WTC11 (cell line): ENCODE data around the gene KCNG2. TPM values are rescaled to one million over a fixed set of nuclear protein-coding genes. Genes with fewer than 3 reads are reported as not detected.

Experiments
- ATAC-seq: fragments of 200-7000 bp; cut with Tn5 transposase; 2 replicates; pipeline ENCODE4 v1.10.0; 2021; ENCODE audit warnings: mild to moderate bottlenecking, moderate library complexity
- CTCF ChIA-PET: fragments of 300-600 bp; sonication (Branson Sonifier 250); formaldehyde crosslinking; loops from one replicate; lab custom pipeline; 2021; ENCODE audit warnings: antibody characterized with exemption; lab: Charles Lee
- POLR2A ChIA-PET: fragments of 350-600 bp; sonication (Branson Sonifier 250); formaldehyde crosslinking; loops from one replicate; lab custom pipeline; 2021; ENCODE audit warnings: antibody characterized with exemption; lab: Charles Lee
- DNase-seq: peaks from one replicate; pipeline ENCODE4 v3.0.0; 2021; ENCODE audit warnings: low spot score
- H3K27ac Mint-ChIP-seq: 2 replicates; pipeline ENCODE4 v1.8.0; 2021; ENCODE audit warnings: mixed read lengths
- H3K27me3 Mint-ChIP-seq: 2 replicates; pipeline ENCODE4 v1.8.0; 2021; ENCODE audit warnings: low read depth, mild to moderate bottlenecking, moderate library complexity, mixed read lengths
- H3K36me3 Mint-ChIP-seq: 2 replicates; pipeline ENCODE4 v1.8.0; 2021; ENCODE audit warnings: mixed read lengths
- H3K4me1 Mint-ChIP-seq: 2 replicates; pipeline ENCODE4 v1.8.0; 2022; ENCODE audit warnings: mixed read lengths
- H3K4me3 Mint-ChIP-seq: 2 replicates; pipeline ENCODE4 v1.8.0; 2021; ENCODE audit warnings: mild to moderate bottlenecking, moderate library complexity, mixed read lengths
- H3K9me3 Mint-ChIP-seq: 2 replicates; pipeline ENCODE4 v1.8.0; 2021; ENCODE audit warnings: mixed read lengths
- ATF1 ChIP-seq: sonication (generic); formaldehyde crosslinking; IDR thresholded peaks from 2 replicates; pipeline ENCODE4 v1.8.1; 2023; ENCODE audit warnings: mild to moderate bottlenecking, moderate library complexity, missing genetic modification reagents
- FOXK1 ChIP-seq: sonication (generic); formaldehyde crosslinking; IDR thresholded peaks from 2 replicates; pipeline ENCODE4 v1.8.0; 2022; ENCODE audit warnings: mild to moderate bottlenecking, moderate library complexity, missing genetic modification reagents
- GRHL2 ChIP-seq: fragments of 250-450 bp; sonication (Bioruptor Pico); IDR thresholded peaks from 2 replicates; pipeline ENCODE4 v1.8.0; 2022; ENCODE audit warnings: mild to moderate bottlenecking, moderate library complexity; ENCODE audit not compliant: insufficient replicate concordance, severe bottlenecking
- JUN ChIP-seq: sonication (generic); formaldehyde crosslinking; IDR thresholded peaks from 2 replicates; pipeline ENCODE4 v1.8.0; 2023; ENCODE audit warnings: mild to moderate bottlenecking, missing genetic modification reagents
- KAT7 ChIP-seq: sonication (generic); formaldehyde crosslinking; IDR thresholded peaks from 2 replicates; pipeline ENCODE4 v1.8.1; 2023; ENCODE audit warnings: missing genetic modification reagents, mild to moderate bottlenecking, borderline replicate concordance
- MAX ChIP-seq: sonication (generic); formaldehyde crosslinking; IDR thresholded peaks from 2 replicates; pipeline ENCODE4 v1.8.0; 2022; ENCODE audit warnings: mild to moderate bottlenecking, missing genetic modification reagents
- NFE2L1 ChIP-seq: sonication (generic); formaldehyde crosslinking; IDR thresholded peaks from 2 replicates; pipeline ENCODE4 v1.8.1; 2023; ENCODE audit warnings: missing genetic modification reagents
- NR3C1 ChIP-seq: sonication (generic); formaldehyde crosslinking; conservative IDR thresholded peaks from 2 replicates; pipeline ENCODE4 v1.8.1; 2023; ENCODE audit warnings: low read depth, mild to moderate bottlenecking, missing genetic modification reagents
- OVOL2 ChIP-seq: fragments of 250-450 bp; sonication (Bioruptor Pico); IDR thresholded peaks from 2 replicates; pipeline ENCODE4 v1.9.0; 2021; ENCODE audit warnings: mild to moderate bottlenecking, borderline replicate concordance
- SMAD3 ChIP-seq: sonication (generic); formaldehyde crosslinking; IDR thresholded peaks from 2 replicates; pipeline ENCODE4 v1.8.0; 2022; ENCODE audit warnings: missing genetic modification reagents, mild to moderate bottlenecking, borderline replicate concordance
- SP1 ChIP-seq: sonication (generic); formaldehyde crosslinking; conservative IDR thresholded peaks from 2 replicates; pipeline ENCODE4 v1.8.1; 2022; ENCODE audit warnings: missing genetic modification reagents
- STAT6 ChIP-seq: sonication (generic); formaldehyde crosslinking; conservative IDR thresholded peaks from 2 replicates; pipeline ENCODE4 v1.8.1; 2023; ENCODE audit warnings: mild to moderate bottlenecking, low read depth, missing genetic modification reagents, moderate library complexity
- TCF7 ChIP-seq: sonication (generic); formaldehyde crosslinking; IDR thresholded peaks from 2 replicates; pipeline ENCODE4 v1.8.0; 2022; ENCODE audit warnings: mild to moderate bottlenecking, low read depth, missing genetic modification reagents, moderate library complexity
- TP53 ChIP-seq: sonication (generic); formaldehyde crosslinking; IDR thresholded peaks from 2 replicates; pipeline ENCODE4 v1.8.1; 2023; ENCODE audit warnings: mild to moderate bottlenecking, missing genetic modification reagents
- ZNF263 ChIP-seq: sonication (generic); formaldehyde crosslinking; IDR thresholded peaks from 2 replicates; pipeline ENCODE4 v1.8.1; 2022; ENCODE audit warnings: low read depth, mild to moderate bottlenecking, moderate library complexity, missing genetic modification reagents
- ZNF317 ChIP-seq: sonication (generic); formaldehyde crosslinking; IDR thresholded peaks from 2 replicates; pipeline ENCODE4 v1.8.1; 2023; ENCODE audit warnings: low read depth, mild to moderate bottlenecking, moderate library complexity, missing genetic modification reagents, borderline replicate concordance
- ZNF396 ChIP-seq: fragments of 250-450 bp; sonication (Bioruptor Pico); IDR thresholded peaks from 2 replicates; pipeline ENCODE4 v1.8.0; 2021; ENCODE audit warnings: mild to moderate bottlenecking, moderate library complexity, borderline replicate concordance
- ZNF416 ChIP-seq: fragments of 250-450 bp; sonication (Bioruptor Pico); IDR thresholded peaks from 2 replicates; pipeline ENCODE4 v1.9.0; 2021; ENCODE audit warnings: mild to moderate bottlenecking, inconsistent platforms
- ZNF423 ChIP-seq: fragments of 250-450 bp; sonication (Bioruptor Pico); IDR thresholded peaks from 2 replicates; pipeline ENCODE4 v2.1.2; 2022; ENCODE audit warnings: mild to moderate bottlenecking, moderate library complexity
- ZNF671 ChIP-seq: fragments of 250-450 bp; sonication (Bioruptor Pico); IDR thresholded peaks from 2 replicates; pipeline ENCODE4 v1.8.0; 2021; ENCODE audit warnings: mild to moderate bottlenecking
- total RNA-seq: library from RNA; stranded (reverse); gene quantifications from 3 replicates; pipeline ENCODE4 v1.2.3, GENCODE V29; 2021
- TF ChIP-seq, protein P1 (sequence below): fragments of 250-450 bp; sonication (Bioruptor Pico); IDR thresholded peaks from 2 replicates; pipeline ENCODE4 v2.1.2; 2022; ENCODE audit warnings: mild to moderate bottlenecking, moderate library complexity
- TF ChIP-seq, protein P2 (sequence below): fragments of 250-450 bp; sonication (Bioruptor Pico); IDR thresholded peaks from 2 replicates; pipeline ENCODE4 v1.9.0; 2021; ENCODE audit warnings: moderate library complexity, mild to moderate bottlenecking, inconsistent platforms, borderline replicate concordance
- TF ChIP-seq, protein P3 (sequence below): sonication (generic); formaldehyde crosslinking; IDR thresholded peaks from 2 replicates; pipeline ENCODE4 v1.8.1; 2022; ENCODE audit warnings: mild to moderate bottlenecking, moderate library complexity, missing genetic modification reagents
- TF ChIP-seq, protein P4 (sequence below): sonication (generic); formaldehyde crosslinking; IDR thresholded peaks from 2 replicates; pipeline ENCODE4 v1.8.1; 2022; ENCODE audit warnings: low read depth, missing genetic modification reagents, borderline replicate concordance

KCNG2 gene
- total RNA-seq, 1 experiment from 2014 or later: 0.50 TPM

GRCh38 chr18:79888016-79888415 lies 90.3 kb downstream of the KCNG2 start (continued):
- no peak for TF ChIP-seq ZNF423 (CRISPR knock-in tag)
- TF ChIP-seq STAT6: no peak
- no peak for TF ChIP-seq ZNF263 (CRISPR knock-in tag)
- TF ChIP-seq, all 79 proteins: peak for 0

- Mint-ChIP-seq H3K27ac (no peak overlapping the region), H3K27me3 (peaks cover 42% of the 10 kb centered on the region), H3K9me3 (peaks cover 62% of the 10 kb centered on the region), H3K4me3 (no peak overlapping the region), H3K36me3 (peaks cover 49% of the 10 kb centered on the region), H3K4me1 (no peaks in the 10 kb centered on the region)
- TF ChIP-seq FOXK1 (no peak), MAX (CRISPR knock-in tag) (no peak), ZNF317 (CRISPR knock-in tag) (no peak), ZNF416 (CRISPR knock-in tag) (no peak), ZNF671 (CRISPR knock-in tag) (no peak), SP1 (no peak), NFE2L1 (no peak), JUN (no peak), TP53 (CRISPR knock-in tag) (no peak)
- TF ChIP-seq, protein P1, sequence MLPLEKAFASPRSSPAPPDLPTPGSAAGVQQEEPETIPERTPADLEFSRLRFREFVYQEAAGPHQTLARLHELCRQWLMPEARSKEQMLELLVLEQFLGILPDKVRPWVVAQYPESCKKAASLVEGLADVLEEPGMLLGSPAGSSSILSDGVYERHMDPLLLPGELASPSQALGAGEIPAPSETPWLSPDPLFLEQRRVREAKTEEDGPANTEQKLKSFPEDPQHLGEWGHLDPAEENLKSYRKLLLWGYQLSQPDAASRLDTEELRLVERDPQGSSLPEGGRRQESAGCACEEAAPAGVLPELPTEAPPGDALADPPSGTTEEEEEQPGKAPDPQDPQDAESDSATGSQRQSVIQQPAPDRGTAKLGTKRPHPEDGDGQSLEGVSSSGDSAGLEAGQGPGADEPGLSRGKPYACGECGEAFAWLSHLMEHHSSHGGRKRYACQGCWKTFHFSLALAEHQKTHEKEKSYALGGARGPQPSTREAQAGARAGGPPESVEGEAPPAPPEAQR (CRISPR knock-in tag): no peak
- TF ChIP-seq, protein P2, sequence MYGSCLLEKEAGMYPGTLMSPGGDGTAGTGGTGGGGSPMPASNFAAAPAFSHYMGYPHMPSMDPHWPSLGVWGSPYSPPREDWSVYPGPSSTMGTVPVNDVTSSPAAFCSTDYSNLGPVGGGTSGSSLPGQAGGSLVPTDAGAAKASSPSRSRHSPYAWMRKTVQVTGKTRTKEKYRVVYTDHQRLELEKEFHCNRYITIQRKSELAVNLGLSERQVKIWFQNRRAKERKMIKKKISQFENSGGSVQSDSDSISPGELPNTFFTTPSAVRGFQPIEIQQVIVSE (CRISPR knock-in tag): no peak
- TF ChIP-seq, protein P3, sequence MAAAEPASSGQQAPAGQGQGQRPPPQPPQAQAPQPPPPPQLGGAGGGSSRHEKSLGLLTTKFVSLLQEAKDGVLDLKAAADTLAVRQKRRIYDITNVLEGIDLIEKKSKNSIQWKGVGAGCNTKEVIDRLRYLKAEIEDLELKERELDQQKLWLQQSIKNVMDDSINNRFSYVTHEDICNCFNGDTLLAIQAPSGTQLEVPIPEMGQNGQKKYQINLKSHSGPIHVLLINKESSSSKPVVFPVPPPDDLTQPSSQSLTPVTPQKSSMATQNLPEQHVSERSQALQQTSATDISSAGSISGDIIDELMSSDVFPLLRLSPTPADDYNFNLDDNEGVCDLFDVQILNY: no peak
- TF ChIP-seq, protein P4, sequence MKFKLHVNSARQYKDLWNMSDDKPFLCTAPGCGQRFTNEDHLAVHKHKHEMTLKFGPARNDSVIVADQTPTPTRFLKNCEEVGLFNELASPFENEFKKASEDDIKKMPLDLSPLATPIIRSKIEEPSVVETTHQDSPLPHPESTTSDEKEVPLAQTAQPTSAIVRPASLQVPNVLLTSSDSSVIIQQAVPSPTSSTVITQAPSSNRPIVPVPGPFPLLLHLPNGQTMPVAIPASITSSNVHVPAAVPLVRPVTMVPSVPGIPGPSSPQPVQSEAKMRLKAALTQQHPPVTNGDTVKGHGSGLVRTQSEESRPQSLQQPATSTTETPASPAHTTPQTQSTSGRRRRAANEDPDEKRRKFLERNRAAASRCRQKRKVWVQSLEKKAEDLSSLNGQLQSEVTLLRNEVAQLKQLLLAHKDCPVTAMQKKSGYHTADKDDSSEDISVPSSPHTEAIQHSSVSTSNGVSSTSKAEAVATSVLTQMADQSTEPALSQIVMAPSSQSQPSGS (CRISPR knock-in tag): no peak
- POLR2A ChIA-PET: no interaction called here
- DNase-seq: no peak
- no peak for ATAC-seq
- CTCF ChIA-PET: no interaction called here
Measured at GRCh38 chr18:79889569-79889968, 91.8 kb downstream of the KCNG2 start.

GRCh38 chr18:79890674-79891073 lies 92.9 kb downstream of the KCNG2 start:
- Mint-ChIP-seq H3K4me1 (no peaks in the 10 kb centered on the region), H3K27ac (no peak overlapping the region)
- CTCF ChIA-PET: no interaction called here
- no peak for TF ChIP-seq MAX (CRISPR knock-in tag)
- no peak for TF ChIP-seq OVOL2 (CRISPR knock-in tag)
- no peak for TF ChIP-seq FOXK1
- TF ChIP-seq TCF7: no peak
- no peak for TF ChIP-seq KAT7 (CRISPR knock-in tag)
- TF ChIP-seq ZNF396: no peak
- TF ChIP-seq, protein P1 (CRISPR knock-in tag): no peak
- TF ChIP-seq, protein P3: no peak
- no peak for TF ChIP-seq NR3C1
- no peak for TF ChIP-seq ZNF423 (CRISPR knock-in tag)
- TF ChIP-seq NFE2L1: no peak
- no peak for TF ChIP-seq SMAD3 (CRISPR knock-in tag)
- no peak for TF ChIP-seq ATF1 (CRISPR knock-in tag)
- TF ChIP-seq GRHL2: no peak

More at GRCh38 chr18:79890674-79891073, 92.9 kb downstream of the KCNG2 start:
- DNase-seq (no peak), ATAC-seq (no peak)
- Mint-ChIP-seq H3K27me3 (peaks cover 52% of the 10 kb centered on the region), H3K36me3 (peaks cover 59% of the 10 kb centered on the region), H3K9me3 (peaks cover 73% of the 10 kb centered on the region), H3K4me3 (no peak overlapping the region)
- POLR2A ChIA-PET: no interaction called here
